Body of pancreas (tissue), 4 donors: Measurements from ENCODE around the gene ATP8B4.

ENCODE experiments used
- POLR2A ChIP-seq, 3 donors: fragments of 450-650 bp; IDR thresholded peaks; one replicate each; pipeline ENCODE4 v1.6.1; 2016; ENCODE audit warnings: antibody characterized with exemption in 3 of 3, mild to moderate bottlenecking in 2 of 3
- TF ChIP-seq, protein P1 (sequence below), 7 experiments: fragments of 450-650 bp in 4 of 7; fragments of 200-600 bp in 3 of 7; sonication (generic) in 3 of 7; IDR thresholded peaks; one replicate each; pipeline ENCODE4 v1.5.1; 2016 to 2019; ENCODE audit warnings: antibody characterized with exemption in 7 of 7

DNA sequence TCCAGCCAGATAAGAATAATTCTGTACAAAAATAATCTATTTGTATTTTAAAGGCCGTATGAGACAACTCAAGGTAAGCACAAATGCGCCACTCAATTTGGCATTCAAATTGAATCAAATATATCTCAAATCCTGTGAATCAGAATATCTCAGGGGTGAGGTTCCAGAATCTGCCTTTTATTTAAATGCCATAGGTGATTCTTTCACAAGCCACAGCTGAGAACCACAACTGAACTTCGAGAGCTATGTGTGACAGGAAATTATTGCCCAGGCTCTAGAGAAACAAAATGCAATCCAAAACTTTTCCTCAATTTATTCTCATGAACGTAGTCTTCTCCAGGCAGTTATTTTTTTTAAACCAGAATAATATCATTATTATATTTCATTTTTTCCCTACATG, 11.9 kb downstream of the ATP8B4 start:
- TF ChIP-seq POLR2A (IDR thresholded peaks at IDR 0.05): no peak
- TF ChIP-seq, protein P1, sequence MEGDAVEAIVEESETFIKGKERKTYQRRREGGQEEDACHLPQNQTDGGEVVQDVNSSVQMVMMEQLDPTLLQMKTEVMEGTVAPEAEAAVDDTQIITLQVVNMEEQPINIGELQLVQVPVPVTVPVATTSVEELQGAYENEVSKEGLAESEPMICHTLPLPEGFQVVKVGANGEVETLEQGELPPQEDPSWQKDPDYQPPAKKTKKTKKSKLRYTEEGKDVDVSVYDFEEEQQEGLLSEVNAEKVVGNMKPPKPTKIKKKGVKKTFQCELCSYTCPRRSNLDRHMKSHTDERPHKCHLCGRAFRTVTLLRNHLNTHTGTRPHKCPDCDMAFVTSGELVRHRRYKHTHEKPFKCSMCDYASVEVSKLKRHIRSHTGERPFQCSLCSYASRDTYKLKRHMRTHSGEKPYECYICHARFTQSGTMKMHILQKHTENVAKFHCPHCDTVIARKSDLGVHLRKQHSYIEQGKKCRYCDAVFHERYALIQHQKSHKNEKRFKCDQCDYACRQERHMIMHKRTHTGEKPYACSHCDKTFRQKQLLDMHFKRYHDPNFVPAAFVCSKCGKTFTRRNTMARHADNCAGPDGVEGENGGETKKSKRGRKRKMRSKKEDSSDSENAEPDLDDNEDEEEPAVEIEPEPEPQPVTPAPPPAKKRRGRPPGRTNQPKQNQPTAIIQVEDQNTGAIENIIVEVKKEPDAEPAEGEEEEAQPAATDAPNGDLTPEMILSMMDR (IDR thresholded peaks at IDR 0.05): no peak
